ENCODE measurements around the gene HIGD2A. TPM values are rescaled to one million over a fixed set of nuclear protein-coding genes. Genes with fewer than 3 reads are reported as not detected.
"Not testable (repeated sequence)": the region's sequence is repeated elsewhere in the genome, so short reads cannot be mapped to it uniquely, and the experiment has no call there.

Gene HIGD2A
- total and polyA plus RNA-seq, 2 donors (not counting 3 experiments of a cell fraction or from before 2014, with no cell fraction given): 96.2 to 210 TPM

GRCh38 chr5:176406436-176407052 is 18.0 kb downstream of the HIGD2A start:
- TF ChIP-seq MAX (IDR thresholded peaks at IDR 0.05; ENCODE audit: insufficient read depth, insufficient read length) (no peak), EZH2 (IDR thresholded peaks at IDR 0.05; ENCODE audit: borderline replicate concordance, low read depth, low read length, severe bottlenecking) (no peak), FOS (IDR thresholded peaks at IDR 0.05; ENCODE audit: borderline replicate concordance, insufficient read depth, low read length) (no peak), MYC (IDR thresholded peaks at IDR 0.05; ENCODE audit: low read depth, low read length) (no peak), POLR2A (IDR thresholded peaks at IDR 0.05; ENCODE audit: low read depth, low read length) (no peak), JUN (IDR thresholded peaks at IDR 0.05; ENCODE audit: borderline replicate concordance, insufficient read depth, insufficient read length, low read depth) (no peak)
- no peak for DNase-seq (ENCODE audit: low read depth, low spot score)
- Histone ChIP-seq H3K9me1 (replicated peaks; ENCODE audit: control insufficient read depth, extremely low read depth, insufficient read depth, low read length) (no peaks in the 10 kb centered on the region), H3K4me1 (ENCODE audit: control insufficient read depth, extremely low read depth, insufficient read depth, low read length) (no peaks in the 10 kb centered on the region), H3K4me2 (ENCODE audit: insufficient read depth, low read length) (no peak overlapping the region), H2AFZ (ENCODE audit: low read depth, low read length) (no peak overlapping the region), H3K36me3 (ENCODE audit: control insufficient read depth in 2 of 2, extremely low read depth in 1 of 2, insufficient read depth in 2 of 2, low read length in 2 of 2) (peaks cover 3 to 13% of the 10 kb centered on the region in 2 experiments), H3K27me3 (ENCODE audit: control insufficient read depth in 2 of 2, insufficient read depth in 2 of 2, low read length in 2 of 2) (no peaks in the 10 kb centered on the region), H3K9ac (replicated peaks; ENCODE audit: extremely low read depth, insufficient read depth, low read length) (no peak overlapping the region), H3K9me3 (replicated peaks; ENCODE audit: control insufficient read depth, insufficient read depth, low read length) (no peaks in the 10 kb centered on the region), H4K20me1 (replicated peaks; ENCODE audit: control insufficient read depth, extremely low read depth, insufficient read depth, low read length) (no peaks in the 10 kb centered on the region), H3K27ac (ENCODE audit: insufficient read depth, low read depth, low read length) (no peak overlapping the region), H3K79me2 (ENCODE audit: control insufficient read depth, insufficient read depth, low read length) (peaks cover 1% of the 10 kb centered on the region), H3K4me3 (replicated peaks in 1 of 3; ENCODE audit: insufficient read depth in 1 of 3, low read depth in 1 of 3, low read length in 3 of 3) (no peak overlapping the region)
- POLR2A ChIA-PET: no interaction called here
- CTCF ChIA-PET: interaction anchor here (1.6 kb wide), 1 partner anchor 136 kb away, joined by 3 read pairs; no protein-coding TSS in a partner anchor
- dilution Hi-C loops (cut with MboI; ENCODE audit: extremely low pct_ligation_motif_present, low sequenced_read_pairs) (no loop called here), intact Hi-C loops (cut with micrococcal nuclease) (no loop called here)
- no peak for FAIRE-seq
- BruUV-seq (replicated peaks): no TSS peak

GRCh38 chr5:176407456-176408251 is 19.1 kb downstream of the HIGD2A start:
- dilution Hi-C loops (cut with MboI; ENCODE audit: extremely low pct_ligation_motif_present, low sequenced_read_pairs) (no loop called here), intact Hi-C loops (cut with micrococcal nuclease) (no loop called here)
- Histone ChIP-seq H3K9ac (replicated peaks; ENCODE audit: extremely low read depth, insufficient read depth, low read length) (no peak overlapping the region), H3K79me2 (ENCODE audit: control insufficient read depth, insufficient read depth, low read length) (peaks cover 2% of the 10 kb centered on the region), H3K36me3 (ENCODE audit: control insufficient read depth in 2 of 2, extremely low read depth in 1 of 2, insufficient read depth in 2 of 2, low read length in 2 of 2) (peaks cover 3 to 13% of the 10 kb centered on the region in 2 experiments), H4K20me1 (replicated peaks; ENCODE audit: control insufficient read depth, extremely low read depth, insufficient read depth, low read length) (no peaks in the 10 kb centered on the region), H3K27me3 (ENCODE audit: control insufficient read depth in 2 of 2, insufficient read depth in 2 of 2, low read length in 2 of 2) (no peaks in the 10 kb centered on the region), H3K9me3 (replicated peaks; ENCODE audit: control insufficient read depth, insufficient read depth, low read length) (no peaks in the 10 kb centered on the region), H2AFZ (ENCODE audit: low read depth, low read length) (no peak overlapping the region), H3K4me1 (ENCODE audit: control insufficient read depth, extremely low read depth, insufficient read depth, low read length) (no peaks in the 10 kb centered on the region), H3K4me3 (replicated peaks in 1 of 3; ENCODE audit: insufficient read depth in 1 of 3, low read depth in 1 of 3, low read length in 3 of 3) (no peak overlapping the region), H3K4me2 (ENCODE audit: insufficient read depth, low read length) (no peak overlapping the region), H3K9me1 (replicated peaks; ENCODE audit: control insufficient read depth, extremely low read depth, insufficient read depth, low read length) (no peaks in the 10 kb centered on the region), H3K27ac (ENCODE audit: insufficient read depth, low read depth, low read length) (no peak overlapping the region)
- ChIA-PET POLR2A (no interaction called here), CTCF (interaction anchor here (1.1 kb wide), 1 partner anchor 13 kb away, joined by 3 read pairs; no protein-coding TSS in a partner anchor)
- BruUV-seq (replicated peaks): no TSS peak
- TF ChIP-seq FOS (IDR thresholded peaks at IDR 0.05; ENCODE audit: borderline replicate concordance, insufficient read depth, low read length) (no peak), MAX (IDR thresholded peaks at IDR 0.05; ENCODE audit: insufficient read depth, insufficient read length) (no peak)
- FAIRE-seq (no peak), DNase-seq (ENCODE audit: low read depth, low spot score) (no peak)

- H3K9ac ChIP-seq (replicated peaks; ENCODE audit: extremely low read depth, insufficient read depth, low read length); H4K20me1 ChIP-seq (replicated peaks; ENCODE audit: control insufficient read depth, extremely low read depth, insufficient read depth, low read length); H3K4me2 ChIP-seq (ENCODE audit: insufficient read depth, low read length); dilution Hi-C loops (cut with MboI; ENCODE audit: extremely low pct_ligation_motif_present, low sequenced_read_pairs); DNase-seq (ENCODE audit: low read depth, low spot score); H3K9me3 ChIP-seq (replicated peaks; ENCODE audit: control insufficient read depth, insufficient read depth, low read length); BruUV-seq (replicated peaks); H3K4me1 ChIP-seq (ENCODE audit: control insufficient read depth, extremely low read depth, insufficient read depth, low read length); intact Hi-C loops (cut with micrococcal nuclease); H2AFZ ChIP-seq (ENCODE audit: low read depth, low read length); H3K27me3 ChIP-seq (ENCODE audit: control insufficient read depth in 2 of 2, insufficient read depth in 2 of 2, low read length in 2 of 2); H3K79me2 ChIP-seq (ENCODE audit: control insufficient read depth, insufficient read depth, low read length); H3K4me3 ChIP-seq (replicated peaks in 1 of 3; ENCODE audit: insufficient read depth in 1 of 3, low read depth in 1 of 3, low read length in 3 of 3); FAIRE-seq; POLR2A ChIA-PET; H3K9me1 ChIP-seq (replicated peaks; ENCODE audit: control insufficient read depth, extremely low read depth, insufficient read depth, low read length); H3K27ac ChIP-seq (ENCODE audit: insufficient read depth, low read depth, low read length): not testable (repeated sequence)
- CTCF ChIA-PET: interaction anchor here (1.1 kb wide), 1 partner anchor 14 kb away, joined by 3 read pairs; no protein-coding TSS in a partner anchor
- peaks cover 3 to 13% of the 10 kb centered on the region in 2 experiments for H3K36me3 ChIP-seq (ENCODE audit: control insufficient read depth in 2 of 2, extremely low read depth in 1 of 2, insufficient read depth in 2 of 2, low read length in 2 of 2)
These were observed 19.7 kb downstream of the HIGD2A start for GRCh38 chr5:176408252-176408573.
